Esophagus (tissue), 2 donors: Measurements from ENCODE around the gene TOR1AIP1. TPM values are rescaled to one million over a fixed set of nuclear protein-coding genes. Genes with fewer than 3 reads are reported as not detected.

Experiments used
- H3K27ac ChIP-seq, 2 donors: one replicate each; pipeline ENCODE4 v1.5.1; 2013; ENCODE audit warnings: low read depth in 2 of 2, mild to moderate bottlenecking in 2 of 2, inconsistent platforms in 1 of 2, low read length in 1 of 2, moderate library complexity in 1 of 2
- H3K27me3 ChIP-seq, 2 donors: one replicate each; pipeline ENCODE4 v1.6.1; 2013; ENCODE audit warnings: low read length in 2 of 2, control low read depth in 1 of 2, mild to moderate bottlenecking in 1 of 2; ENCODE audit not compliant: insufficient read depth in 2 of 2, control insufficient read depth in 1 of 2
- H3K36me3 ChIP-seq, 2 donors: one replicate each; pipeline ENCODE4 v1.6.1; 2013; ENCODE audit warnings: low read length in 1 of 2; ENCODE audit not compliant: control insufficient read depth in 2 of 2, insufficient read depth in 2 of 2
- H3K4me1 ChIP-seq, 2 donors: one replicate each; pipeline ENCODE4 v1.6.1; 2013; ENCODE audit warnings: low read length in 1 of 2; ENCODE audit not compliant: control insufficient read depth in 2 of 2, insufficient read depth in 2 of 2
- H3K4me3 ChIP-seq, 2 donors: one replicate each; pipeline ENCODE4 v1.5.1; 2013; ENCODE audit warnings: low read length in 2 of 2, mild to moderate bottlenecking in 2 of 2, low read depth in 1 of 2, moderate library complexity in 1 of 2
- H3K9me3 ChIP-seq, 2 donors: one replicate each; pipeline ENCODE4 v1.6.1; 2013; ENCODE audit warnings: mild to moderate bottlenecking in 2 of 2, low read depth in 1 of 2, low read length in 1 of 2, moderate library complexity in 1 of 2; ENCODE audit not compliant: control insufficient read depth in 2 of 2, insufficient read depth in 1 of 2
- WGBS, 2 donors: extraction: QIAGEN DNeasy Blood & Tissue Kit; methylation state at CpG; one replicate each; pipeline ENCODE4 v1.1.7; 2013; 5-methylcytosine and 5-hydroxymethylcytosine counted together
- polyA plus RNA-seq, 2 donors: library from polyadenylated mRNA; stranded (reverse); fragments of 200-250 nt; gene quantifications; one replicate each; pipeline ENCODE4 v1.2.3, GENCODE V29; 2013
- donor health status: healthy with polysubstance abuse.
- donor health status: Bipolar disorder and iron deficiency.

Gene TOR1AIP1
- polyA plus RNA-seq, 2 donors = 13.8 to 19.5 TPM

DNA sequence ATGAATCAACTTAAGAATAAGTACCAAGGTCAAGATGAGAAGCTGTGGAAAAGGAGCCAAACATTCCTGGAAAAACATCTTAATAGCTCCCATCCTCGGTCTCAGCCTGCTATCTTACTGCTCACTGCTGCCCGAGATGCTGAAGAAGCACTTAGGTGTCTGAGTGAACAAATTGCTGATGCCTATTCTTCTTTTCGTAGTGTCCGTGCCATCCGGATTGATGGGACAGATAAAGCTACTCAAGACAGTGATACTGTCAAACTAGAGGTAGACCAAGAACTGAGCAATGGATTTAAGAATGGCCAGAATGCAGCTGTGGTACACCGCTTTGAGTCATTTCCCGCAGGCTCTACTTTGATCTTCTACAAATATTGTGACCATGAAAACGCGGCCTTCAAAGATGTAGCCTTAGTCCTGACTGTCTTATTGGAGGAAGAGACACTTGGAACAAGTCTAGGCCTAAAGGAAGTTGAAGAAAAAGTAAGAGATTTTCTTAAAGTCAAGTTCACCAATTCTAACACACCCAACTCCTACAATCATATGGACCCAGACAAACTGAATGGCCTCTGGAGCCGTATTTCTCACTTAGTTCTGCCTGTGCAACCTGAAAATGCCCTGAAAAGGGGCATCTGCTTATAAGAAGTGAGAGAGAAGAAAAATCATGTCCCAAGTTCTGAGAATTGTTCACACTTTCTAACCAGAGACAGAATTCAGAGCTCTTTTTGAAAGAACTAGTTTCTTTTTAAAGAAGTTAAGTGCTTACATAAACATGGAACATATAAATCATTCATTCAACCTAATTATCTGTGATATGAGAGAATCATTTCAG, 35.7 kb downstream of the TOR1AIP1 start:
- H3K4me1 ChIP-seq = no peaks in the 10 kb centered on the region
- H3K27me3 ChIP-seq = no peaks in the 10 kb centered on the region
- no peak overlapping the region for H3K27ac ChIP-seq
- 84 to 86% methylated on average over 10 of the region's 10 CpGs for WGBS, 2 donors
- no peaks in the 10 kb centered on the region for H3K9me3 ChIP-seq
- H3K4me3 ChIP-seq = no peak overlapping the region
- H3K36me3 ChIP-seq = peaks cover 2 to 11% of the 10 kb centered on the region in 2 donors

DNA sequence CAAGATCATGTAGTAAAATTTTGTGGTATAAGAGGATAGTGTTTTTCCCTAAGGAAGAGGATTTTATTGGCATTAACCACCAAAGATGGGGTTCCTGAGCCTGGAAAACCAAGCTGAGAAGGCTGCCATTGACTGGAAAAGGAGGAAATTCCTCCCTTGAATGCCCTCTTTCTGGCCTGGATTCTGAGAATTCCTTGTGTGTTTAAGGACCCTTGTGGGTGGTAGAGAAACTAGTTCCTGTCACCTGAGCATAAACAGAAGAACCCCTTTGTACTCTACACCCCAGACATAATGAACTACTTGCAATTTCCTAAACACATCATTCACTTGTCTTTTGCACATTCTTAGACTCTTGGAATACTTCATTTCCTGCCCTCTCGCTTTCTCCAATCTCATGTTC, 39.4 kb downstream of the TOR1AIP1 start:
- H3K27ac ChIP-seq = no peak overlapping the region
- WGBS, 2 donors = 95 to 97% methylated on average over 1 of the region's 1 CpG
- peaks cover 0 to 11% of the 10 kb centered on the region in 2 donors for H3K36me3 ChIP-seq
- no peak overlapping the region for H3K4me3 ChIP-seq
- no peaks in the 10 kb centered on the region for H3K9me3 ChIP-seq
- no peaks in the 10 kb centered on the region for H3K4me1 ChIP-seq
- H3K27me3 ChIP-seq = no peaks in the 10 kb centered on the region

DNA sequence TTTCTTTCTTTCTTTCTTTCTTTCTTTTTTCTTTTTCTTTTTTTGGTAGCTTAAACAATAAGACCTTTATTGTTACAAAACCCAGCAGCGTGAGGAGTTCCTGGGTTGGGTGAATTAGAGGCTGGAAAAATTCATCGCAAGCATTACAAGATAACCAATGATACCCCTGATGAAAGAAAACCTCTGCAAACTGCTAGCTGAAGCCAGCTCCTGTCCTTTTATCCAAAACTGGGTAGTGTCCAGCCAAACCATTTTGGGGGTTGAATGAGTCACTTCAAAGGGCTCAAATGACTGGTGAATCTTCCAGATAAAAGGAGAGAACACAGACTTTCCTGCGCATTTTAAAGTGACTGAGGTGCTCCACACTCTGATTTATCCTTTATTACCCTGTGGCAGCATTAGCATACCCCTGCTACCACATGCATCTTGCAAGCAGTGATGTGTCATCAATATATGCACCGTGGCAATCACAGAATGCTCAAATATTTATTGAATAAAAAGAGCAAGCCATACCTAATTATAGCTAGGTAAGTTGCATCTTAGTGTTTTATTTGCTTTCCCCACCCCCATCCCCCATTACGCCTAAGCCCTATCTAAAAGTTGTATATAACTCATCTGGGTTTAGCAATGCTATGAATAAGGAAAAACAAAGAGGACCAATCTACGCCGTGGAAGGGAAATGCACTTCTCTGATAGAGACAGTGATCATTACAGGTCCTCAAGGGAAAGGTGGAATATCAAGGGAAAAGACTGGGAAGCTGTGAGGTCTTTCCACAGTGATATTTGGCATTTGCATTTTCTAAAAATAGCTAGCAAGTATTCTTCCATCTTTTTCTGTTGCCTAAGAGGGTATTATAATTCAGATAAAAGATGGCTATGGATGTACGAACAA, 40.1 kb downstream of the TOR1AIP1 start:
- 89% methylated on average over 8 of the region's 8 CpGs for WGBS, 2 donors
- H3K27ac ChIP-seq = no peak overlapping the region
- no peaks in the 10 kb centered on the region for H3K27me3 ChIP-seq
- no peak overlapping the region for H3K4me3 ChIP-seq
- H3K9me3 ChIP-seq = no peaks in the 10 kb centered on the region
- H3K36me3 ChIP-seq = peaks cover 0 to 11% of the 10 kb centered on the region in 2 donors
- H3K4me1 ChIP-seq = no peaks in the 10 kb centered on the region

DNA sequence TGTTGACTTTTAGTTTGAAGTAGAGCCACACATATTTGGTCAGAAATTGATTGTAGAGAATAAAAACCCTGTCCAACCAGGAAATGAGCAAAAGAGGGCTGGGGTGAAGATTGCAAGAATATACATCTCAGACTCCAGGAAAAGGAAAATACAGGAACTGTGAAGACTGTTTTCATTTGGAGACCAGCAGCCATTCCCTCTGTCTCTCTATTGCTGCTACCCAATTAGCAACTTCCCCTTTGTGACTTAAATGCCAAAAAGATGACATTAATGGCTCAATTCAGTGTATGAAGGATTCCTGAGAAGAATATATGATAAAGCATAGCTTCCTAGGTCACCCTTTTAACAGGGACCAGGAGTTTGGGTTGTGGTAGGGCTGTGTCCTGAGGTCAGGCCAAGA, 40.9 kb downstream of the TOR1AIP1 start:
- no peaks in the 10 kb centered on the region for H3K27me3 ChIP-seq
- H3K27ac ChIP-seq = no peak overlapping the region
- no peaks in the 10 kb centered on the region for H3K4me1 ChIP-seq
- no peak overlapping the region for H3K4me3 ChIP-seq
- H3K9me3 ChIP-seq = no peaks in the 10 kb centered on the region
- peaks cover 0 to 5% of the 10 kb centered on the region in 2 donors for H3K36me3 ChIP-seq

DNA sequence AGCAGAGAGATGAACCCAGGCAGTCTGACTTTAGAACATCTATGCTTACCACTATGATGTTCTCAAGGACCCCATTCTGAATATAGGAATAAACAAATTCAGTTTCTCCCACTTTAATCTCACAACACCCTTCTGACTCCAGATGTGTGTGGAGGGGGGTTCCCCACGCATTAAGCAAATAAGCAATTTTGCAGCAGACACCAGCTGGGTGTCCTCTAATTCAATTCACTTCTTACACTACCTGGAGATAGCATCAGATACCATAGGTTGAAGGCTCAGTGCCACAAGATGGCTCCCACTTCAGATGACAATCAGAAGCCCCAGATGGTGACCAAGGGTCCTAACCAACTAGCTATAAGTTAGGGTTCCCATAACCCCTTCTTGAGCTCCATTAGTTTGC, 42.2 kb downstream of the TOR1AIP1 start:
- H3K27me3 ChIP-seq = no peaks in the 10 kb centered on the region
- H3K36me3 ChIP-seq = peaks cover 0 to 2% of the 10 kb centered on the region in 2 donors
- 88 to 100% methylated on average over 1 of the region's 1 CpG for WGBS, 2 donors
- no peaks in the 10 kb centered on the region for H3K4me1 ChIP-seq
- H3K4me3 ChIP-seq = no peak overlapping the region
- H3K9me3 ChIP-seq = no peaks in the 10 kb centered on the region
- H3K27ac ChIP-seq = no peak overlapping the region

DNA sequence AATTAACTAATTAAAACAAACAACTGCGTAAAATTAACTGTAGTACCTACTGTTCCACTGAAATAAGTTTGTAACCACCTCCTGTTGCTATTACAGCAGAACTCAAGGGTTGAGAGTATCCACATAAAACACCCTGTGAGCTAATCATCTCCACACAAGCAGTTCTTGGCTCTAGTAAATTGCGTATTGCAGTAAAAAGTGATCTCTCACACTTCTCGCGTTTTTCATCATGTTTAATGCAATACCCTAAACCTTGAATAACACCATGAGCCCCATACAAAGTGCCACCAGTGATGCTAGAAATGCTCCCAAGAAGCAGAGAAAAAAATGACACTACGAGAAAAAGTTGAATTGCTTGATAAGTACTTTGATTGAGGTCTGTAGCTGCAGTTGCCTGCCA, 43.2 kb downstream of the TOR1AIP1 start:
- H3K4me3 ChIP-seq = no peak overlapping the region
- H3K27me3 ChIP-seq = no peaks in the 10 kb centered on the region
- no peak overlapping the region for H3K27ac ChIP-seq
- no peaks in the 10 kb centered on the region for H3K4me1 ChIP-seq
- 90 to 93% methylated on average over 5 of the region's 5 CpGs for WGBS, 2 donors
- peaks cover 0 to 2% of the 10 kb centered on the region in 2 donors for H3K36me3 ChIP-seq
- no peaks in the 10 kb centered on the region for H3K9me3 ChIP-seq

DNA sequence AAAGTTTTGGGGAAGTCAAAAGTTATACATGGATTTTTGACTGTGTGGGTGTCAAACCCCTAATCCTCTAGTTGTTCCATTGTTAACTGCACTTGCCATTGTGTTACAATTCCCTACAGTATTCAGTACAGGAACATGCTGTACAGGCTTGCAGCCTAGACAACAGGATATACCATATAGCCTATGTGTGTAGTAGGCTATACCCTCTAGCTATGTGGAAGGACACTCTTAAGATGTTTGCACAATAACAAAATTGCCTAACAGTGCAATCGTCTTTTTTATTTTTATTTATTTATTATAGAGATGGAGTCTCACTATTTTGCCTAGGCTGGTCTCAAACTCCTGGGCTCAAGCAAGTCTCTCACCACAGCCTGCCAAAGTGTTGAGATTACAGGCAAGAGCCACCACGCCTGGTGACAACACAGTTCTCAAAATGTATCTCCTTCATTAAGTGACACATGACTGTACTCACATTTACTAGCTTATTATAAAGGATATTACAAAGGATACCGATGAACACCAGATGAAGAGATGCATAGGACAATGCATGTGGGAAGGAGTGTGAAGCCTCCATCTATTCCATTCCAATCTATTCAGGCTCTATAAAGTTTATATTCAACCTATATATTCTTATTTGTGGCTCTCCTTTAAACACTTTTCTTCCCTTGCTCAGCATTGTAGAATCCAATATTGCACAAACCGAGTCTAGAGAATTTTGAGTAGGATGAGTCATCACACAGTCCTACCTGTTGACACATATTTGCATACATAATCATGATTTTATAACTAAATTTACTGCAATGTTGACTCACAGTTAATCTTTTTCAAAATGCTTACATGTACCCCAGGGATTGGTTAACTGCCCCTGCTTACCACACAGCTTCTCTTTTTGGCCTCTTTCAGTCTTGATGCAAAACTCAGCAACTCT, 44.1 kb downstream of the TOR1AIP1 start:
- WGBS, 2 donors = 73 to 79% methylated on average over 4 of the region's 4 CpGs
- H3K27ac ChIP-seq = no peak overlapping the region
- peaks cover 0 to 2% of the 10 kb centered on the region in 2 donors for H3K36me3 ChIP-seq
- H3K27me3 ChIP-seq = no peaks in the 10 kb centered on the region
- H3K9me3 ChIP-seq = no peaks in the 10 kb centered on the region
- H3K4me1 ChIP-seq = no peaks in the 10 kb centered on the region
- no peak overlapping the region for H3K4me3 ChIP-seq

DNA sequence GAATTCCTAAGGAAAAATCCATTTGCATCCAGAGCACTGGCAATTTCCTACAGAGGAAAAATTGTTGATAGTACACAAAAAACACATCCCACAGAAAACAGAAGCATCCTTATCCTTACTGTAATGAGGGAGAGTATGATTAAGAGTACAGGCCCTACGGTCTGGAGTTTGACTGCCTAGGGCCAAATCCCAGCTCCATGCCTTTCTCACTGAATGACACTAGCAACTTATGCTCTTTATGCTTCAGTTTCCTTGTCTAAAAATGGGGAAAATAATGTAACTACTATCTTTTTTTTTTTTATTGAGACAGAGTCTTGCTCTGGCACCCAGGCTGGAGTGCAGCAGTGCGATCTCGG, 44.7 kb downstream of the TOR1AIP1 start:
- H3K27ac ChIP-seq = no peak overlapping the region
- no peaks in the 10 kb centered on the region for H3K4me1 ChIP-seq
- no peaks in the 10 kb centered on the region for H3K27me3 ChIP-seq
- 92 to 94% methylated on average over 3 of the region's 3 CpGs for WGBS, 2 donors
- no peaks in the 10 kb centered on the region for H3K36me3 ChIP-seq
- no peaks in the 10 kb centered on the region for H3K9me3 ChIP-seq
- H3K4me3 ChIP-seq = no peak overlapping the region
